GM12892 (cell line): ENCODE results near the gene ORAI3.

Experiments
- POLR2A ChIP-seq: IDR thresholded peaks from 2 replicates; pipeline ENCODE4 v1.6.1; 2011; ENCODE audit warnings: low read depth, low read length, control low read depth
- POLR2AphosphoS5 ChIP-seq: IDR thresholded peaks from 2 replicates; pipeline ENCODE4 v1.6.1; 2011; ENCODE audit warnings: low read depth, low read length, control low read depth
- TAF1 ChIP-seq: IDR thresholded peaks from 2 replicates; pipeline ENCODE4 v1.6.1; 2011; ENCODE audit warnings: low read depth, mild to moderate bottlenecking, control low read depth, low read length, borderline replicate concordance

GRCh38 chr16:30984669-30985400 is 36.0 kb downstream of the ORAI3 start, which contains the start of gene HSD3B7:
- TF ChIP-seq POLR2A (no peak), POLR2AphosphoS5 (no peak; the same call in 1 of the 2 replicates), TAF1 (no peak)
